Cortex of kidney (tissue), 1 donor: ENCODE data around the gene NHS.
A peak's percentile ranks its signal among the peaks of the same experiment; 100 is the strongest.

Source experiments
- DNase-seq: peaks from one replicate; lab custom pipeline; 2025; lab: John Stamatoyannopoulos, UW

The NHS gene

GRCh38 chrX:17374619-17375366, at the start of gene NHS:
NHS (plus strand) TSS chrX:17375200; CDS start chrX:17375758, 558 bp downstream.
- DNase-seq = peak; percentile 4

GRCh38 chrX:17328837-17329236, 46.2 kb upstream of the NHS start:
- DNase-seq = no peak

DNA sequence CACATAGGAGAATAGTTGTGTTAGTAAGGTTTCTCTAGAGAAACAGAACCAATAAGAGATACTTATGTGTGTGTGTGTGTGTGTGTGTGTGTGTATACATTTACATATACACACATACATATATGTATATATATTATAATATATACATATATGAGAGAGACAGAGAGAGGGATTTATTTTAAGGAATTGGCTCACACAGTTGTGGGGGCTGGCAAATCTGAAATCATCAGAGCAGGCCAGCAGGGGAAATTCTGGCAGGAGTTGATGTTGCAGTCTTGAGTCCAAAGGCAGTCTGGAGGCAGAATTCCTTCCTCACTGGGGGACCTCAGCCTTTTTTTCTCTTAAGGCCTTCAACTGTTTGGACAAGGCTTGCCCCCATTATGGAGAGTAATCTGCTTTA, 38.6 kb upstream of the NHS start:
- no peak for DNase-seq

GRCh38 chrX:17355976-17356375, 19.0 kb upstream of the NHS start:
- DNase-seq = peak; percentile 1

DNA sequence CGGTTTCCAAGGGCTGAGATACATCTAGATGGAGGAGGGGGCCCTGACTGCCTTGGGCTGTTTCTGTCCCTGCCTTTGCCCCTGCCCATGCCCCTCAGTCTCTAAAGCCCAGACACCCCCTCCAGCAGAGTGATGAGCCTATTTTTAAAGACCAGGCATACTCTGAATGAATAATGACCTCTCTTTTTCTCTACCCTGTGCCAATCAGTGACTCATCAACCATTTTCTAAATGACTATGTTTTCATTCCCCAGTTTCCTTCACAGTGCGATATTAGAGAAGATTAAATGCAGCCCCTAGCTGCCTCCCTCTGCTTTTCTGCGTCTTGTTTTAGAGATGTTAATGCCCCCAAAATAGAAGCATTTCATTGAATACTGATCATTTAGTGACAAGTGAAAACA, 15.5 kb upstream of the NHS start:
- no peak for DNase-seq

GRCh38 chrX:17361620-17362019, 13.4 kb upstream of the NHS start:
- DNase-seq = no peak

DNA sequence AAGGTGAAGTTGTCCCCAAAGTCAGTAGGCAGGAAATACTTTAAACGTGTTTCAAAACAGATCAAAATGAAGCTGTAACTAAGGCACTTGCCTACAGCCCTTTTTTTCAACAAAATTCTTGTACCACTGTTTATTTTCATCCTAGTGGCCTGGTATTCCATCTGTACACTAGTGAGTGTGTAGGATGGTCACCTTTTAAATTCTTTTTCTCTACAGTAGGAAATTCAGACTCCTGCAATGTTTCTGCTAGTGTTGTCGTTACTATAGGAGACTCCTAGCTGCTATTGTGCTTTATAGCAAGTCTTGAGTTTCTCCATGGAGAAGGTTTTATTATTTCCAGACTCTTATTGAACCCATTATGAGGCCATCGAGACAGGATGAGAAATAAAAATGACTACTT, 7.0 kb upstream of the NHS start:
- no peak for DNase-seq

DNA sequence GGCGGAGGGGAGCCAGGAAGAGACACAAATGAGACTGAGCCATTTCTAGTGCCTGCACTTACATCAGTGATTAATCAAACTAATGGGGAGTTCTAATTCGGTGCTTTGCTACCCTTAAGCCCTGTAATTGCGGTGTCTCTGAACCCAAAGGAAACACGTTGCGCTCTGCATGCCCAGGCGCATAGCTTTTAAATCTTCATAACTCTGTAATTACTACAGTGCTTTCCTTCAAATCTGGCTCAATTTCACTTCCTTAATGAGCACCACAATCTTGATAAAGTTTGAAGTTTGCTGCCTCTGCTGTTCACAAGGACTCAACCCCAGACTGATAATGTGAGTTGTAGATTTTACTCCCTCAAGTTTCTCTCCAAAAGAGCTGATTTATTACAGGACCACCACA, 5.7 kb upstream of the NHS start:
- no peak for DNase-seq

DNA sequence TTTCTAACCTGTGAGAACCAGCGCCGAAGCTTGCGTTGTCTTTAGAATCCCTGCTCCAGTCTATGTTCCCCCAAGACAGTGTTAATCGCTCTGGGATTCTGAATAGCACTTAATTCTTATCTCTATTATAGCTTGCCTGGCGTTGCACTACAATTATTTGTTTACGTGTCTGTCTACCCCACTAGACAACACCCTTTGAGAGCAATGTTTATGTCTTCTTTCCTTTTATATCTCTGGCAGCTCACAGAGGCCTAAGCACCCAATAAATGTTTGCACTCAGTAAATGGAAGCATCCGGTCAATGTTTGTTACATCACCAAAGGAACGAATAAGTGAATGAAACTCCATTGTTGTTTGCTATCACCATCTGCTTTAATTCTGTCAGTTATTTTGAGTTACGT, 4.8 kb upstream of the NHS start:
- DNase-seq = no peak

DNA sequence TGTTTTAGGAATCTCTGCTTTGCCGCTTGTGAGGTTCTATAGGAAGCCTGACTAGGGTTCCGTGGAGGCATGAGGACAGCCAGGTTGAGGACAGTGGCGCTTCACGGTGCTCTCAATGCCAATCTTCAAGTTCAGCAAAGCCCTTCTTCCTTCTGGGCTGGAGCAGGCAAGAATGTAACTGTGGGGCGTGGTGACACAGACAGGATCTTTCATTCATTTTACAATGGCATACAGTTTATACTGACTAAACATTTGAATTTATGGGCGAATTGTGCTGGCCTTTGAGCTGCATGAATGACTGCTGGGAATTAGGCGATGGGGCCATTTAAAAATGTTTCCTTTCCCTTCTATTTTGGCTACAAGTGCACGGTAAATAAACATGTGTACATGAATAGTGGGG, 2.9 kb upstream of the NHS start:
- no peak for DNase-seq

- no peak for DNase-seq
Observed at GRCh38 chrX:17373337-17373736, 1.7 kb upstream of the NHS start.

- no peak for DNase-seq
Observed at GRCh38 chrX:17375367-17375636, 302 bp downstream of the NHS start.

DNA sequence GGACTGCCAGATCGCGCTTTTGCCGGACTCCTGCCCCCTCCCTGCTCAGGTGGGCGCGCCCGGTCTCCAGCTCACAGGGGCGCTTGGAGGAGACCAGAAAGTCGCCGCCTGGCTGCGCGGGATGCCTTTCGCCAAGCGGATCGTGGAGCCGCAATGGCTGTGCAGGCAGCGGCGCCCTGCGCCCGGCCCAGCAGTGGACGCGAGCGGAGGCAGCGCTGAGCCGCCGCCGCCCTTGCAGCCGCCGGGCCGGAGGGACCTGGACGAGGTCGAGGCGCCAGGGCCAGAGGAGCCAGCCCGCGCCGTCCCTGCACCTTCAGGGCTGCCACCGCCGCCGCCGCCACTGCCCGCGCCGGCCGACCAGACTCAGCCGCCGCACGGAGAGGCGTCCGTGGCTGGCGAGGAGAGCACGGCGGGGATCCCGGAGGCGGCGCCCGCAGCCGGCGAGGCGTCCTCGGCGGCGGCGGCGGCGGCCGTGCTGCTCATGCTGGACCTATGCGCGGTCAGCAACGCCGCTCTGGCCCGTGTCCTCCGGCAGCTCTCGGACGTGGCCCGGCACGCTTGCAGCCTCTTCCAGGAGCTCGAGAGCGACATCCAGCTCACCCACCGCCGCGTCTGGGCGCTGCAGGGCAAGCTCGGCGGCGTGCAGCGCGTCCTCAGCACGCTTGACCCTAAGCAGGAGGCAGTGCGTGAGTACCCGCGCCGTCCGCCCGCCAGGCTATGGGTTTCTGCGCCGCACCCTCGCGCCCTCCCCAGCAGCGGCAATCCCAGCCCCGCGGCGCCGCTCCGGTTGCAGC, 834 bp downstream of the NHS start:
- peak; percentile 7 for DNase-seq

- no peak for DNase-seq
Observed at GRCh38 chrX:17376431-17377077, 1.6 kb downstream of the NHS start.

GRCh38 chrX:17377091-17377717, 2.2 kb downstream of the NHS start:
- DNase-seq = no peak

DNA sequence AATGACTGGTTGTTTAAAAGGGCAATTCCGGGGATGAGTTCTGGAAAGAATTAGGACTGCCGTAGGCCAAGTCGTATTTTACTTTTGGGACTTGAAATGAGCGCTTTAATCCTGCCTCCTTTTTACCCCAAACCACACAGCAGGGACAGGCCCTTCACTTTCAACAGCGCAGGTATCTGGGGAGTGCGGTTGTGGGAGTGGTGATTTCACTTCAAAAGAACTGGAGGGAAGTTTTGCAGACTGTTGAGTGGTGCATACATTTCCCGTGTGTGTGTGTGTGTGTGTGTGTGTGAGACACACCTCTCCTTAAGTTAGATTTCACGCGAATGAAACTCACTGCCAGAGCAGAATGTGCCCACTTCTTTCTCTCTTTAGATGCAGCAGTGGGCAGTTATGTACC, 2.8 kb downstream of the NHS start:
- no peak for DNase-seq

- DNase-seq = no peak
Observed at GRCh38 chrX:17380221-17380620, 5.2 kb downstream of the NHS start.

DNA sequence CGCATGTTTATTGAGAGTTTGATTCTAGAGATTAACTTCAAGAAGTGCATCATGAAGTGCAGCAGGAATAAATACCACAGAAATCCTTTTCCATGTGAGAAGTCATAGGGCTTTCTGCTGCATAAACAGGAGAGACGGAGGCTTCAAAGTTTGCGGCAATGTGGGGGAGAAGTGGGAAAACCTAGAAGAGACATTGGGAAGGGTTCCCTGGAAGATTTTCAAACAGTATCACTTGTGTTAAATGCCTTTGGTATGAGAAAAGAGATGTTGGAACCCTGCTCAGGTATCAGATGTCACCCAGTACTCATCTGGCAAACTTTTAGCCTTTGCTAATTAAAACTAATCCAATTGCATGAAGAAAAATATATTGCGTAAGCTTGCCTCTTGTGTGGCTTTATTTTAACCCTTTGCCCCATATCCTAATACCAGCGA, 15.4 kb downstream of the NHS start:
- DNase-seq = no peak

DNA sequence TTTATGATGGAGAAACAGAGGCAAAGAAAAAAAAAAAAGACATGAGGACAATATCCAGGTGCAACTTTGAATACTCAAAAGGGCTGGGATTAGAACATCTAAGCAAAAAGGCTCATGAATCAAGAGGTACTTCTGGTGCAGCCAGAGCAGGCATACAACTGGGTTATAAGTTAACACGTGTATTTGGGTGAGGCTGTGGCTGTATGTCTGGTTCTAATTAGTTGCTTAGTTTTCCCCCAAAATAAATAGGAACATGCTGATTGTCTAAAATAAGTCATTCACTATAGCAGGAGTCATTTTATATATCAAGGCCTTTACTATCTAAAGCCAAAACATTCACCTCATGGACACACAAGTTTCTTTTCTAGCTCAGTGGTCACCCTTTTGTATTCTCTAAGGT, 20.2 kb downstream of the NHS start:
- no peak for DNase-seq

DNA sequence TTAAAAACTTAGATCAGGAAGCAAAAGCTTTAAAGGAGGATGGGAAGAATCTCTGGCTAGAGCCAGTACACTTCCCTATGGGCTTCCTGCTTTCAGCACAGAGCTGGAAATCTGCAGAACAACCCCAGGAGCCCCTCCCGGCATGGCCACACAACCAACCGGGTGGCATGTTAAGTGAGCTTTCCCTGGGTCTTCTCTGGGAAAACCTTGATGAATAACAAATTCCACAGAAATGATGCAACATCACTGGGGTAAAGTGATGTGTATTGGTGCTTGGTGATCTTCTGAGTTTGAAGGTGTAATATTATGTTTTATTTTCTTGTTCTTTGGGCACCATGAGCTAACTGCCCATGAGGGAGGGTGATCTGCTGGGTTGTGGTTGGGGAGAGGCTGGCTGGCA, 22.1 kb downstream of the NHS start:
- no peak for DNase-seq

GRCh38 chrX:17403189-17403691, 28.2 kb downstream of the NHS start:
- DNase-seq = no peak

GRCh38 chrX:17403972-17404371, 29.0 kb downstream of the NHS start:
- DNase-seq = no peak
